ENCODE results near the gene GALNT14.

GALNT14 gene

DNA sequence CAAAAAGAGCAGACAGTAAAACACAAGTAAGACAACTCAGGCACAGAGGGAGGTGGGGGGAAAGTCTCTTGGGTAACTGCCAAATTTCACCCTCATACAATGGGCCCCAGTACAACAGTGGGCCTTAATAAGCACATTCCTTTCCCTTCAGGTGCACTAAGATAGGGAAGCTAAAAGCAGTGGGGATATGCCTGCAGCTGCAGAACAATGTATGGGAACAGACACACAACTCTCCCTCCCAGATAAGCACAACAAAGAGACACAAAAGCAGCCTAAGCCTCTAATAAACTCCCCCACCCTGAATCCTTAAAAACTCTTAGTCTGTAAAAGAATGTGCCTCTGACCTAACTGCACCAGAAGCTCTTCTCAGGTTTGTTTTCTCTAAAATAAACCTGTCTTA lies 24.5 kb downstream of the GALNT14 start:
- H3K9me3 ChIP-seq (ENCODE audit: control insufficient read depth in 5 of 5, low read length in 5 of 5), result no peaks in the 10 kb centered on the region
- peaks cover 0 to 3% (median 2%) of the 10 kb centered on the region in 5 donors for H3K27me3 ChIP-seq (ENCODE audit: control insufficient read depth in 5 of 5, insufficient read depth in 4 of 5, low read length in 5 of 5)
- no peak overlapping the region for H3K4me3 ChIP-seq (ENCODE audit: low read depth in 1 of 5, low read length in 5 of 5)
- no peak overlapping the region for H3K9ac ChIP-seq (ENCODE audit: low read length in 5 of 5)
- no peaks in the 10 kb centered on the region for H3K4me1 ChIP-seq (ENCODE audit: control insufficient read depth in 5 of 5, insufficient read depth in 5 of 5, low read length in 5 of 5)
- no peaks in the 10 kb centered on the region for H3K36me3 ChIP-seq (ENCODE audit: control insufficient read depth in 5 of 5, insufficient read depth in 5 of 5, low read length in 5 of 5)
- H3K27ac ChIP-seq (ENCODE audit: low read depth, low read length), result no peak overlapping the region

- Histone ChIP-seq H3K4me3 (ENCODE audit: low read depth in 1 of 5, low read length in 5 of 5) (no peak overlapping the region), H3K27me3 (ENCODE audit: control insufficient read depth in 5 of 5, insufficient read depth in 4 of 5, low read length in 5 of 5) (peaks cover 0 to 3% (median 2%) of the 10 kb centered on the region in 5 donors), H3K9ac (ENCODE audit: low read length in 5 of 5) (no peak overlapping the region), H3K4me1 (ENCODE audit: control insufficient read depth in 5 of 5, insufficient read depth in 5 of 5, low read length in 5 of 5) (no peaks in the 10 kb centered on the region), H3K9me3 (ENCODE audit: control insufficient read depth in 5 of 5, low read length in 5 of 5) (no peaks in the 10 kb centered on the region), H3K27ac (ENCODE audit: low read depth, low read length) (no peak overlapping the region), H3K36me3 (ENCODE audit: control insufficient read depth in 5 of 5, insufficient read depth in 5 of 5, low read length in 5 of 5) (no peaks in the 10 kb centered on the region)
Observed at GRCh38 chr2:31112544-31112943, 25.7 kb downstream of the GALNT14 start.

GRCh38 chr2:31110998-31111397 lies 27.2 kb downstream of the GALNT14 start:
- Histone ChIP-seq H3K4me3 (ENCODE audit: low read depth in 1 of 5, low read length in 5 of 5) (no peak overlapping the region), H3K4me1 (ENCODE audit: control insufficient read depth in 5 of 5, insufficient read depth in 5 of 5, low read length in 5 of 5) (no peaks in the 10 kb centered on the region), H3K9me3 (ENCODE audit: control insufficient read depth in 5 of 5, low read length in 5 of 5) (no peaks in the 10 kb centered on the region), H3K9ac (ENCODE audit: low read length in 5 of 5) (no peak overlapping the region), H3K36me3 (ENCODE audit: control insufficient read depth in 5 of 5, insufficient read depth in 5 of 5, low read length in 5 of 5) (no peaks in the 10 kb centered on the region), H3K27ac (ENCODE audit: low read depth, low read length) (no peak overlapping the region), H3K27me3 (ENCODE audit: control insufficient read depth in 5 of 5, insufficient read depth in 4 of 5, low read length in 5 of 5) (peaks cover 0 to 3% (median 2%) of the 10 kb centered on the region in 5 donors)

GRCh38 chr2:31110431-31110830 lies 27.8 kb downstream of the GALNT14 start:
- no peaks in the 10 kb centered on the region for H3K36me3 ChIP-seq (ENCODE audit: control insufficient read depth in 5 of 5, insufficient read depth in 5 of 5, low read length in 5 of 5)
- H3K9me3 ChIP-seq (ENCODE audit: control insufficient read depth in 5 of 5, low read length in 5 of 5), result no peaks in the 10 kb centered on the region
- no peak overlapping the region for H3K9ac ChIP-seq (ENCODE audit: low read length in 5 of 5)
- H3K27me3 ChIP-seq (ENCODE audit: control insufficient read depth in 5 of 5, insufficient read depth in 4 of 5, low read length in 5 of 5), result peaks cover 0 to 3% (median 2%) of the 10 kb centered on the region in 5 donors
- no peak overlapping the region for H3K27ac ChIP-seq (ENCODE audit: low read depth, low read length)
- no peaks in the 10 kb centered on the region for H3K4me1 ChIP-seq (ENCODE audit: control insufficient read depth in 5 of 5, insufficient read depth in 5 of 5, low read length in 5 of 5)
- no peak overlapping the region for H3K4me3 ChIP-seq (ENCODE audit: low read depth in 1 of 5, low read length in 5 of 5)

DNA sequence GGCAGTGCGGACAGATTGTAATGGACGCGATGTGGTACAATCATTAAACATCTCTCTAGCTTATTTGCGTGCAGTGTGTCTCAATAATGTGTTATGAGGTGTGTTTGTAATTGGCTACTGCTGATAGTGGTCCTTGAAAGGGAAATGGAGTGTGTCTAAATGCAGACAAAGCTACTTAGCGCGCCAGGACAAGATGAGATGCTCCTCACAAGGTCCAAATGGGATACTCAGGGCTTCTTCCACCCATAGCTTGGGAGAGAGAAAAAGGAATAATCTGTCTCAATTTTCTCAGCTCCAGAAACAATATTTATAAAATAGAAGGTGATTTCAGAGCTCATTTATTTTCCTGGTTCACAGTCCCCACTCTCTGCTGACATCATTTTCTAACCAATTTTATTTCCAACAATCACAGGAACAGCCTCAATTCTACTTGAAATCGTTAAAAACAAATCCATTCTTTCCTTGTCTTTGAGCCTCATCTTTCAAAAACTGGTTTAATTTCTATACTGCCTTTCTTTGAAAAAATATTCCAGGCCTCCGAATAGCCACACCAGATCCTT lies 28.5 kb downstream of the GALNT14 start:
- Histone ChIP-seq H3K4me3 (ENCODE audit: low read depth in 1 of 5, low read length in 5 of 5) (no peak overlapping the region), H3K4me1 (ENCODE audit: control insufficient read depth in 5 of 5, insufficient read depth in 5 of 5, low read length in 5 of 5) (no peaks in the 10 kb centered on the region), H3K9me3 (ENCODE audit: control insufficient read depth in 5 of 5, low read length in 5 of 5) (no peaks in the 10 kb centered on the region), H3K9ac (ENCODE audit: low read length in 5 of 5) (no peak overlapping the region), H3K27me3 (ENCODE audit: control insufficient read depth in 5 of 5, insufficient read depth in 4 of 5, low read length in 5 of 5) (peaks cover 0 to 3% (median 2%) of the 10 kb centered on the region in 5 donors), H3K36me3 (ENCODE audit: control insufficient read depth in 5 of 5, insufficient read depth in 5 of 5, low read length in 5 of 5) (no peaks in the 10 kb centered on the region), H3K27ac (ENCODE audit: low read depth, low read length) (no peak overlapping the region)

GRCh38 chr2:31108561-31109286 lies 29.5 kb downstream of the GALNT14 start:
- Histone ChIP-seq H3K9ac (ENCODE audit: low read length in 5 of 5) (no peak overlapping the region), H3K9me3 (ENCODE audit: control insufficient read depth in 5 of 5, low read length in 5 of 5) (no peaks in the 10 kb centered on the region), H3K36me3 (ENCODE audit: control insufficient read depth in 5 of 5, insufficient read depth in 5 of 5, low read length in 5 of 5) (no peaks in the 10 kb centered on the region), H3K27me3 (ENCODE audit: control insufficient read depth in 5 of 5, insufficient read depth in 4 of 5, low read length in 5 of 5) (peaks cover 0 to 3% (median 2%) of the 10 kb centered on the region in 5 donors), H3K4me1 (ENCODE audit: control insufficient read depth in 5 of 5, insufficient read depth in 5 of 5, low read length in 5 of 5) (no peaks in the 10 kb centered on the region), H3K27ac (ENCODE audit: low read depth, low read length) (no peak overlapping the region), H3K4me3 (ENCODE audit: low read depth in 1 of 5, low read length in 5 of 5) (no peak overlapping the region)

- Histone ChIP-seq H3K27ac (ENCODE audit: low read depth, low read length) (no peak overlapping the region), H3K4me1 (ENCODE audit: control insufficient read depth in 5 of 5, insufficient read depth in 5 of 5, low read length in 5 of 5) (no peaks in the 10 kb centered on the region), H3K9me3 (ENCODE audit: control insufficient read depth in 5 of 5, low read length in 5 of 5) (no peaks in the 10 kb centered on the region), H3K27me3 (ENCODE audit: control insufficient read depth in 5 of 5, insufficient read depth in 4 of 5, low read length in 5 of 5) (peaks cover 0 to 4% (median 3%) of the 10 kb centered on the region in 5 donors), H3K4me3 (ENCODE audit: low read depth in 1 of 5, low read length in 5 of 5) (no peak overlapping the region), H3K9ac (ENCODE audit: low read length in 5 of 5) (no peak overlapping the region), H3K36me3 (ENCODE audit: control insufficient read depth in 5 of 5, insufficient read depth in 5 of 5, low read length in 5 of 5) (no peaks in the 10 kb centered on the region)
Observed at GRCh38 chr2:31107591-31108300, 30.5 kb downstream of the GALNT14 start.

DNA sequence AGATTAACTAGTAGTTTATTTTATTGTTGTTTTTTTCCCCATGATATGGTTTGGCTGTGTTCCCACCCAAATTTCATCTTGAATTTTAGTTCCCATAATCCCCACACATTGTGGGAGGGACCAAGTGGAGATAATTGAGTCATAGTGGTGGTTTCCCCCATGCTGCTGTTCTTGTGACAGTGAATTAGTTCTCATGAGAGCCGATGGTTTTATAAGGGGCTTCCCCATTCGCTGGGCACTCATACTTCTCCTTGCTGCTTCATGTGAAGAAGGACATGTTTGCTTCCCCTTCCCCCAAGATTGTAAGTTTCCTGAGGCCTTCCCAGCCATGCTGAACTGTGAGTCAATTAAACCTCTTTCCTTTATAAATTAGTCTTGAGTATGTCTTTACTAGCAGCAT lies 36.5 kb downstream of the GALNT14 start:
- Histone ChIP-seq H3K36me3 (ENCODE audit: control insufficient read depth in 5 of 5, insufficient read depth in 5 of 5, low read length in 5 of 5) (no peaks in the 10 kb centered on the region), H3K4me3 (ENCODE audit: low read depth in 1 of 5, low read length in 5 of 5) (no peak overlapping the region)

DNA sequence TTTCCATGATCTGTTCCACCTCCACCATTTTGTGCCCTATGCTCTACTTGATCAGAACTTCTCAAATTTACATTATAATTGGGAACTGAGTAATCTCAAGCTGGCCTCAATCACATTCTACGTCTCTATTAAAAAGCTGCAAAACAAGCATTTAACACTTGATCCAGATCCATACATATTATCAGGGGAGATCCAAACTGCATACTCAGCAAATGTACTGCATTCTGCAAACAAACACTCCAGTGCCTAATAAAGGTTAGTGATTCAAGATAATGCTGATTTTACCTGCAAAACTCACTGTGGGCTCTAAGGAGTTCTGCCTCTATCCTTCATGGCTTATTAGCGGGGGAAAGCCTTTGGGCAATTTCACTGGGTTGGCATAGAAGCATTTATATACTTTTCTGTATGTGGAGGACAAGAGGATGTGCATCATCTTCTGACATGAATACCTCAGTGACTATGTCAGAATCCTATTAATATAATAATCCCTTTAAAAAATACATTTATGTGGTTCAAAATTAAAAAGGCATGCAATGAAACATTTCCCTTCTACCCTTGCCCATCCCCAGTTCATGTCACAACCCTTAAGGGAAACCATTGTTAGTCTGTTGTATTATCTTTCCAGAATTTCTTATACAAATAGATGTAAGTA lies 40.2 kb downstream of the GALNT14 start:
- H3K4me1 ChIP-seq (ENCODE audit: control insufficient read depth in 5 of 5, insufficient read depth in 5 of 5, low read length in 5 of 5), result no peaks in the 10 kb centered on the region
- H3K27me3 ChIP-seq (ENCODE audit: control insufficient read depth in 5 of 5, insufficient read depth in 4 of 5, low read length in 5 of 5), result no peaks in the 10 kb centered on the region
- no peak overlapping the region for H3K4me3 ChIP-seq (ENCODE audit: low read depth in 1 of 5, low read length in 5 of 5)
- H3K9ac ChIP-seq (ENCODE audit: low read length in 5 of 5), result no peak overlapping the region
- no peaks in the 10 kb centered on the region for H3K9me3 ChIP-seq (ENCODE audit: control insufficient read depth in 5 of 5, low read length in 5 of 5)
- H3K27ac ChIP-seq (ENCODE audit: low read depth, low read length), result no peak overlapping the region
- no peaks in the 10 kb centered on the region for H3K36me3 ChIP-seq (ENCODE audit: control insufficient read depth in 5 of 5, insufficient read depth in 5 of 5, low read length in 5 of 5)

More for the DNA sequence above, 36.5 kb downstream of the GALNT14 start:
- Histone ChIP-seq H3K27ac (ENCODE audit: low read depth, low read length) (no peak overlapping the region), H3K9me3 (ENCODE audit: control insufficient read depth in 5 of 5, low read length in 5 of 5) (no peaks in the 10 kb centered on the region), H3K27me3 (ENCODE audit: control insufficient read depth in 5 of 5, insufficient read depth in 4 of 5, low read length in 5 of 5) (peaks cover 0 to 4% (median 0%) of the 10 kb centered on the region in 5 donors), H3K9ac (ENCODE audit: low read length in 5 of 5) (no peak overlapping the region), H3K4me1 (ENCODE audit: control insufficient read depth in 5 of 5, insufficient read depth in 5 of 5, low read length in 5 of 5) (no peaks in the 10 kb centered on the region)

GRCh38 chr2:31090188-31090587 lies 48.1 kb downstream of the GALNT14 start:
- H3K4me1 ChIP-seq (ENCODE audit: control insufficient read depth in 5 of 5, insufficient read depth in 5 of 5, low read length in 5 of 5), result no peaks in the 10 kb centered on the region
- no peaks in the 10 kb centered on the region for H3K36me3 ChIP-seq (ENCODE audit: control insufficient read depth in 5 of 5, insufficient read depth in 5 of 5, low read length in 5 of 5)
- H3K9me3 ChIP-seq (ENCODE audit: control insufficient read depth in 5 of 5, low read length in 5 of 5), result no peaks in the 10 kb centered on the region
- no peaks in the 10 kb centered on the region for H3K27me3 ChIP-seq (ENCODE audit: control insufficient read depth in 5 of 5, insufficient read depth in 4 of 5, low read length in 5 of 5)
- no peak overlapping the region for H3K9ac ChIP-seq (ENCODE audit: low read length in 5 of 5)
- H3K27ac ChIP-seq (ENCODE audit: low read depth, low read length), result no peak overlapping the region
- no peak overlapping the region for H3K4me3 ChIP-seq (ENCODE audit: low read depth in 1 of 5, low read length in 5 of 5)

All from subcutaneous abdominal adipose tissue (tissue), 5 donors.